HepG2 (cell line): Measurements from ENCODE around the gene ARHGEF16. TPM values are rescaled to one million over a fixed set of nuclear protein-coding genes. Genes with fewer than 3 reads are reported as not detected.
A peak's percentile ranks its signal among the peaks of the same experiment; 100 is the strongest.

Experiments used
- ATAC-seq: fragments of 200-7000 bp; cut with Tn5 transposase; 3 replicates; pipeline ENCODE4 v1.9.1; 2020; ENCODE audit warnings: mild to moderate bottlenecking, moderate library complexity
- BruUV-seq: library from RNA; stranded (reverse); fragments of 400-500 nt; replicated peaks from 2 replicates; lab custom pipeline; 2021; lab: Mats Ljungman, UMichigan
- CTCF ChIA-PET: fragments of 300-600 bp; formaldehyde crosslinking; extraction: SDS; loops from one replicate; lab custom pipeline; 2021; ENCODE audit warnings: low total read pairs, inconsistent platforms, low intra/inter-chr PET ratio; lab: Yijun Ruan, JAX
- POLR2A ChIA-PET: fragments of 350-600 bp; sonication (Branson Sonifier 250); formaldehyde crosslinking; loops from one replicate; lab custom pipeline; 2020; ENCODE audit warnings: antibody characterized with exemption, inconsistent platforms; lab: Yijun Ruan, JAX
- DNase-seq: peaks from one replicate; pipeline ENCODE4 v3.0.0-alpha.2; 2015; ENCODE audit warnings: low spot score
- FAIRE-seq: peaks from 3 replicates; lab custom pipeline; 2011; peaks lifted over from hg19 to GRCh38; lab: Jason Lieb, UNC
- H2AFZ ChIP-seq: one replicate; pipeline ENCODE4 v1.6.1; 2011; ENCODE audit warnings: low read length, inconsistent platforms
- H3K27ac ChIP-seq: fragments of 300-600 bp; 3 replicates; pipeline ENCODE4 v1.8.0; 2011; ENCODE audit warnings: mixed run types, mild to moderate bottlenecking, mixed read lengths, low read length, inconsistent platforms; ENCODE audit not compliant: insufficient read depth; ENCODE audit errors: extremely low read length
- H3K27me3 ChIP-seq, 2 experiments: fragments of 200-600 bp in 1 of 2; 2 replicates in 1 of 2; 3 replicates in 1 of 2; pipeline versions ENCODE4 v1.6.0 to v1.8.0; 2011; ENCODE audit warnings: low read length in 2 of 2, mild to moderate bottlenecking in 2 of 2, moderate library complexity in 2 of 2, inconsistent platforms in 1 of 2; ENCODE audit not compliant: insufficient read depth in 2 of 2, control insufficient read depth in 1 of 2
- H3K36me3 ChIP-seq, 2 experiments: fragments of 200-600 bp in 1 of 2; replicated peaks in 1 of 2; 2 replicates in 1 of 2; 3 replicates in 1 of 2; pipeline versions ENCODE4 v1.5.1 to v1.8.0; 2011; ENCODE audit warnings: low read length in 2 of 2, inconsistent platforms in 1 of 2; ENCODE audit not compliant: insufficient read depth in 2 of 2, control insufficient read depth in 1 of 2
- H3K4me1 ChIP-seq: 2 replicates; pipeline ENCODE4 v1.5.1; 2012; ENCODE audit warnings: low read length, inconsistent platforms; ENCODE audit not compliant: insufficient read depth
- H3K4me2 ChIP-seq: 2 replicates; pipeline ENCODE4 v1.6.0; 2011; ENCODE audit warnings: low read depth, low read length, inconsistent platforms
- H3K4me3 ChIP-seq, 3 experiments: fragments of 200-600 bp in 1 of 3; sonication (generic), shearing (Covaris generic) in 1 of 3; replicated peaks in 1 of 3; 2 replicates each; pipeline ENCODE4 v1.5.1; 2011 to 2016; ENCODE audit warnings: low read length in 3 of 3, inconsistent platforms in 2 of 3, low read depth in 2 of 3, mild to moderate bottlenecking in 2 of 3, control low read depth in 1 of 3, mixed read lengths in 1 of 3; ENCODE audit not compliant: insufficient read depth in 1 of 3
- H3K79me2 ChIP-seq: one replicate; pipeline ENCODE4 v1.6.1; 2011; ENCODE audit warnings: low read length, inconsistent platforms; ENCODE audit not compliant: insufficient read depth
- H3K9ac ChIP-seq: 2 replicates; pipeline ENCODE4 v1.6.0; 2011; ENCODE audit warnings: mild to moderate bottlenecking, low read depth, low read length, inconsistent platforms; ENCODE audit not compliant: insufficient read depth
- H3K9me3 ChIP-seq: 2 replicates; pipeline ENCODE4 v1.5.1; 2012; ENCODE audit warnings: mild to moderate bottlenecking, low read length
- H4K20me1 ChIP-seq: 2 replicates; pipeline ENCODE4 v1.6.0; 2011; ENCODE audit warnings: inconsistent platforms, mild to moderate bottlenecking, low read length, moderate library complexity; ENCODE audit not compliant: insufficient read depth
- AGO2 ChIP-seq: fragments of 200-400 bp; formaldehyde crosslinking; optimal IDR thresholded peaks from 2 replicates; pipeline ENCODE3; 2017; ENCODE audit warnings: mild to moderate bottlenecking, low read depth, low read length, moderate library complexity
- MNT ChIP-seq: fragments of 450-650 bp; IDR thresholded peaks from 2 replicates; pipeline ENCODE4 v1.6.1; 2016
- PHB2 ChIP-seq: fragments of 450-650 bp; IDR thresholded peaks from 2 replicates; pipeline ENCODE4 v1.6.1; 2018; ENCODE audit not compliant: partially characterized antibody
- SOX6 ChIP-seq, 2 experiments: fragments of 450-650 bp in 1 of 2; sonication (generic) in 1 of 2; formaldehyde crosslinking in 1 of 2; IDR thresholded peaks; 2 replicates each; pipeline versions ENCODE4 v1.4.0 to v1.6.1; 2017 to 2020; ENCODE audit warnings: antibody characterized with exemption in 1 of 2, mild to moderate bottlenecking in 1 of 2, missing genetic modification reagents in 1 of 2
- ZMYM3 ChIP-seq: sonication (generic); formaldehyde crosslinking; IDR thresholded peaks from 2 replicates; pipeline ENCODE4 v1.5.1; 2020; ENCODE audit warnings: mild to moderate bottlenecking, missing genetic modification reagents
- ZNF431 ChIP-seq: sonication (generic); formaldehyde crosslinking; IDR thresholded peaks from 2 replicates; pipeline ENCODE4 v1.9.0; 2022; ENCODE audit warnings: missing genetic modification reagents, low read depth, mild to moderate bottlenecking, borderline replicate concordance
- ZNF558 ChIP-seq: sonication (generic); formaldehyde crosslinking; IDR thresholded peaks from 2 replicates; pipeline ENCODE4 v1.9.0; 2022; ENCODE audit warnings: mild to moderate bottlenecking, missing genetic modification reagents, borderline replicate concordance
- ZNF562 ChIP-seq: sonication (generic); formaldehyde crosslinking; IDR thresholded peaks from 2 replicates; pipeline ENCODE4 v1.8.0; 2022; ENCODE audit warnings: missing genetic modification reagents, borderline replicate concordance
- ZNF577 ChIP-seq: sonication (generic); formaldehyde crosslinking; IDR thresholded peaks from 2 replicates; pipeline ENCODE4 v1.4.0; 2020; ENCODE audit warnings: mild to moderate bottlenecking, low read depth, missing genetic modification reagents, borderline replicate concordance
- ZNF737 ChIP-seq: sonication (generic); formaldehyde crosslinking; IDR thresholded peaks from 2 replicates; pipeline ENCODE4 v1.5.0; 2020; ENCODE audit warnings: missing genetic modification reagents, mild to moderate bottlenecking, borderline replicate concordance
- ZSCAN12 ChIP-seq: sonication (generic); formaldehyde crosslinking; IDR thresholded peaks from 2 replicates; pipeline ENCODE4 v1.9.0; 2021; ENCODE audit warnings: mild to moderate bottlenecking, missing genetic modification reagents
- WGBS: methylation state at CpG from one replicate; pipeline ENCODE4 v1.1.6; 2017; ENCODE audit warnings: low lambda C conversion rate; 5-methylcytosine and 5-hydroxymethylcytosine counted together
- in situ Hi-C: cut with HindIII; loops from 2 replicates; pipeline ENCODE4 v1.10.0; 2017; ENCODE audit warnings: low pct_unique_long_range_greater_than_20kb; ENCODE audit not compliant: extremely low pct_ligation_motif_present
- intact Hi-C: fragments of 100-400 bp; cut with micrococcal nuclease; formaldehyde crosslinking; loops from one replicate; pipeline ENCODE4 v1.10.0; 2022; ENCODE audit not compliant: unreplicated experiment
- polyA plus RNA-seq, 8 experiments: library from polyadenylated mRNA; depleted of rRNA in 3 of 8; stranded (reverse) in 7 of 8; unstranded in 1 of 8; fragments of >200 nt; fragmentation: Illumina TruSeq in 4 of 8; extraction: Trizol in 4 of 8; gene quantifications; 2 replicates each; pipeline versions ENCODE4 v1.2.1 to v1.2.3, GENCODE V29; 2011 to 2016; ENCODE audit warnings: low read depth in 4 of 8, missing spikeins in 1 of 8, mixed read lengths in 1 of 8; ENCODE audit not compliant: insufficient read depth in 1 of 8
- total RNA-seq, 5 experiments: library from RNA; depleted of rRNA; stranded (reverse); fragments of >200 nt; fragmentation: Illumina TruSeq; extraction: Trizol; gene quantifications; 2 replicates each; pipeline ENCODE4 v1.2.3, GENCODE V29; 2016; ENCODE audit warnings: low read depth in 1 of 5
- TF ChIP-seq, protein P1 (sequence below): sonication (generic); formaldehyde crosslinking; conservative IDR thresholded peaks from 2 replicates; pipeline ENCODE4 v1.8.1; 2023; ENCODE audit warnings: missing genetic modification reagents

Gene ARHGEF16
- total and polyA plus RNA-seq, 2 of the 13 experiments (the other 11 are each of a cell fraction or from before 2014, with no cell fraction given), result 20.3 to 39.9 TPM

DNA sequence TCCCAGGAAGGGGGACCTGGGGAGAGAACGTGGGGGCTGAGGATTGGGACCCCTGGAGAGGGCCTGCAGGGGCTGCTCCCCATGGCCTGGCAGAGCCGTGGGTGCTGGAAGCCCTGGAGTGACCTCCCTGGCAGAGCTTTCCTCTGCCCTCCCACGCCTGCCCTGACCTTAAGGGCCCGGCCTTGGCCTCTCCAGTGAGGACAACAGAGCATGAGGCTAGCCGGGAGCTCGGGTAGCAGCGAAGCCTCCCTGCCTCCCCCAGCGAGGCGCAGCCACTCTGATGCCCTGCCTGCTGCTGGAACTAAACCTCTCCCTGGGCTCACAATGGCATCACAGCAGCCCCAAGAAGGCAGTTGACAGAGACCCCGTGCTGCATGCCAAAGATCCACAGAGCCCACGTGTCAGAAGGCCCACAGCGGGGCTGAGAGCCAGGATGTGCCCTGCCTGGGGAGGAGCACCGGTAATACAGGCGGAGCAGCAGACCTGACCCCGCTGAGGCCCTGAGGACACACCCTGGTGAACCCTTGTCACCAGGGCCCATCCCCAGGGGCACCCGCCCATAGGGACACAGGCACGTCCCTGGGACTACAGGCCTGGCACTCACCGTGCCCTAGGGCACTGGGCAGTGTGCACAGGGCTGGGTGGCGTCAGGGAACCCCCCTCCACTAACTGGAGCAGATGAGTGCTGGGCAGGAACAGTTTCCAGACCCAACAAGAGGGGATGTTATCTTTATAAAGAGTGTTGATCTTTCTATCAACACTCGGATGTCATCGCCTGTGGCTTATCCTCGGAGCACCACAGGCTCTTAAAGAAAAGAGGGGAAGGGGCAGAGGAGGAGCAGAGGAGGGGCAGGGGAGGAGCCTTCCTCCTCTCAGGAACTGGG, 48.4 kb downstream of the ARHGEF16 start:
- no peak overlapping the region for H3K9ac ChIP-seq
- no peak overlapping the region for H3K4me3 ChIP-seq
- 16% methylated on average over 4 of the region's 22 CpGs for WGBS
- CTCF ChIA-PET, result no interaction called here
- no peak overlapping the region for H2AFZ ChIP-seq
- peaks cover 7% of the 10 kb centered on the region; the same call in 1 of the 2 replicates for H4K20me1 ChIP-seq
- no peak overlapping the region for H3K4me2 ChIP-seq
- H3K36me3 ChIP-seq, result no peaks in the 10 kb centered on the region
- in situ Hi-C loops (no loop called here), intact Hi-C loops (no loop called here)
- FAIRE-seq (no peak), DNase-seq (no peak), ATAC-seq (no peak)
- BruUV-seq, result no TSS peak
- H3K27me3 ChIP-seq, result peaks cover 3 to 29% of the 10 kb centered on the region in 2 experiments; a peak in 3 of 5 replicates
- TF ChIP-seq AGO2, result peak; percentile 55
- TF ChIP-seq MNT, result peak; percentile 58
- no peak for TF ChIP-seq ZSCAN12 (CRISPR knock-in tag)
- no peaks in the 10 kb centered on the region for H3K9me3 ChIP-seq
- H3K27ac ChIP-seq, result no peak overlapping the region
- H3K79me2 ChIP-seq, result no peaks in the 10 kb centered on the region
- no peaks in the 10 kb centered on the region for H3K4me1 ChIP-seq
- POLR2A ChIA-PET, result no interaction called here

- 58% methylated on average over 6 of the region's 8 CpGs for WGBS
- no peak overlapping the region for H3K4me2 ChIP-seq
- H2AFZ ChIP-seq, result no peak overlapping the region
- H4K20me1 ChIP-seq, result peaks cover 7% of the 10 kb centered on the region; the same call in 1 of the 2 replicates
- ATAC-seq (no peak), DNase-seq (no peak), FAIRE-seq (no peak)
- no peak overlapping the region for H3K9ac ChIP-seq
- ChIA-PET CTCF (no interaction called here), POLR2A (no interaction called here)
- no peak overlapping the region for H3K27ac ChIP-seq
- no peaks in the 10 kb centered on the region for H3K4me1 ChIP-seq
- H3K79me2 ChIP-seq, result no peaks in the 10 kb centered on the region
- no peaks in the 10 kb centered on the region for H3K9me3 ChIP-seq
- no peaks in the 10 kb centered on the region for H3K36me3 ChIP-seq
- in situ Hi-C loops, result no loop called here
- intact Hi-C loops, result no loop called here
- no TSS peak for BruUV-seq
- no peak overlapping the region for H3K4me3 ChIP-seq
- peaks cover 1 to 27% of the 10 kb centered on the region in 2 experiments; a peak in 3 of 5 replicates for H3K27me3 ChIP-seq
- no peak for TF ChIP-seq ZNF558 (CRISPR knock-in tag)
- no peak for TF ChIP-seq PHB2
- TF ChIP-seq ZNF577, result no peak
- TF ChIP-seq ZNF737, result no peak
- no peak for TF ChIP-seq SOX6 (IDR thresholded peaks at IDR 0.05)
- no peak for TF ChIP-seq SOX6 (CRISPR knock-in tag; IDR thresholded peaks at IDR 0.05)
- TF ChIP-seq, protein P1, sequence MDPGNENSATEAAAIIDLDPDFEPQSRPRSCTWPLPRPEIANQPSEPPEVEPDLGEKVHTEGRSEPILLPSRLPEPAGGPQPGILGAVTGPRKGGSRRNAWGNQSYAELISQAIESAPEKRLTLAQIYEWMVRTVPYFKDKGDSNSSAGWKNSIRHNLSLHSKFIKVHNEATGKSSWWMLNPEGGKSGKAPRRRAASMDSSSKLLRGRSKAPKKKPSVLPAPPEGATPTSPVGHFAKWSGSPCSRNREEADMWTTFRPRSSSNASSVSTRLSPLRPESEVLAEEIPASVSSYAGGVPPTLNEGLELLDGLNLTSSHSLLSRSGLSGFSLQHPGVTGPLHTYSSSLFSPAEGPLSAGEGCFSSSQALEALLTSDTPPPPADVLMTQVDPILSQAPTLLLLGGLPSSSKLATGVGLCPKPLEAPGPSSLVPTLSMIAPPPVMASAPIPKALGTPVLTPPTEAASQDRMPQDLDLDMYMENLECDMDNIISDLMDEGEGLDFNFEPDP, result no peak
- no peak for TF ChIP-seq ZNF431
- no peak for TF ChIP-seq ZNF562 (CRISPR knock-in tag)
- no peak for TF ChIP-seq ZMYM3 (CRISPR knock-in tag)
These were observed 49.0 kb downstream of the ARHGEF16 start for GRCh38 chr1:3503525-3503886.
